ENCODE results near the gene CHN2.

- no peak for TF ChIP-seq POLR2AphosphoS5 (IDR thresholded peaks at IDR 0.05; ENCODE audit: low read depth, low read length)
- TF ChIP-seq MXI1 (IDR thresholded peaks at IDR 0.05; ENCODE audit: low read depth, low read length) = no peak
- no peak for TF ChIP-seq RAD21 (IDR thresholded peaks at IDR 0.05; ENCODE audit: low read length)
Observed at GRCh38 chr7:29363636-29364425, 169.3 kb downstream of the CHN2 start.
